ENCODE results near the gene FAM209A.
"Not testable (repeated sequence)": the region's sequence is repeated elsewhere in the genome, so short reads cannot be mapped to it uniquely, and the experiment has no call there.

FAM209A gene

DNA sequence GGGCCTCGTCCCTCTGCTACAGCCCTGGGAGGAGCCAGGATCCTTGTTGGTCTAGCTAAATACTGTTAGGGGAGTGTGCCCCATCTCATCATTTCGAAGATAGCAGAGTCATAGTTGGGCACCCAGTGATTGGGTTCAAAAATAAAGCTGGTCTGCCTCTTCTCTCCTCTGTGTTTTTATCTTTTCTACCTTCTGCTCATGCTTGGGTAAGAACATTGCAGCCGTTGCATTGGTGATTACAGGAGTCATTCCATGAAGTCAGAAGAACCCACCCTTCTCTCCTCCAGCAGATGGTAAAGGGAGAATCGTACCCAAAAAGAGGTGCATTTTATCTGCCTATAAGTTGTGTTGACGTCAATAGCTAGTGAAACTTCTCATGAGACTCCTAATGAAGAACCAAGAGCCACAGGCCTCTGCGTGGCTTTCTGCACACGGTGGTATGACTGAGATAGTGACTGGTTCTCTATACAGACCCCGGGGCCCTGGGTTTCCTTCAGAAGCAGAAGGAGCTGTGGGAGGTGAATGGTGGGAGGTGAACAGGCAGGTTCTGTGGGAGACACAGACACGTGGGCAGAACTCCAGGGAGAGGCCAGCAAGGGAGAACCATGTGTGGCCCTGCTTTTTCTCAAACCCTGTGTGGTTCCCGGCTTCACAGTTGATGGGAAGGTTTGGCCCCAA lies 5.7 kb upstream of the FAM209A start:
- intact Hi-C loops (cut with micrococcal nuclease): no loop called here
- Mint-ChIP-seq H3K36me3 (ENCODE audit: low read depth) (peaks cover 78% of the 10 kb centered on the region), H3K4me1 (ENCODE audit: low read depth) (no peaks in the 10 kb centered on the region), H3K9me3 (peaks cover 36% of the 10 kb centered on the region), H3K27me3 (no peaks in the 10 kb centered on the region), H3K27ac (no peak overlapping the region), H3K4me3 (no peak overlapping the region)

DNA sequence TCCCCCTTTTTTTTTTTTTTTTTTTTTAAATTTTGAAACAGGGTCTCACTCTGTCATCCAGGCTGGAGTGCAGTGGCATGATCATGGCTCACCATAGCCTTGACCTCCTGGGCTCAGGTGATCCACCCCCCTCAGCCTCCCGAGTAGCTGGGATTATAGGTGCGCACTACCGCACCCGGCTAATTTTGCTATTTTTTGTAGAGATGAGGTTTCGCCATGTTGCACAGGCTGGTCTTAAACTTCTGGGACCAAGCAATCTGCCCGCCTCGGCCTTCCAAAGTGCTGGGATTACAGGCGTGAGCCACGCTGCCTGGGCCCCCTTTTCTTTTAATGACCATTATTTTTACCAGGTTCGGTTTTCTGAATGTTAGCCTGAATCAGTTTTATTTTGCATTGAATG lies 5.0 kb upstream of the FAM209A start:
- Mint-ChIP-seq H3K27me3 (no peaks in the 10 kb centered on the region), H3K4me1 (ENCODE audit: low read depth) (no peaks in the 10 kb centered on the region), H3K9me3 (peaks cover 36% of the 10 kb centered on the region), H3K4me3 (no peak overlapping the region), H3K27ac (no peak overlapping the region), H3K36me3 (ENCODE audit: low read depth) (peaks cover 71% of the 10 kb centered on the region)
- intact Hi-C loops (cut with micrococcal nuclease): no loop called here

DNA sequence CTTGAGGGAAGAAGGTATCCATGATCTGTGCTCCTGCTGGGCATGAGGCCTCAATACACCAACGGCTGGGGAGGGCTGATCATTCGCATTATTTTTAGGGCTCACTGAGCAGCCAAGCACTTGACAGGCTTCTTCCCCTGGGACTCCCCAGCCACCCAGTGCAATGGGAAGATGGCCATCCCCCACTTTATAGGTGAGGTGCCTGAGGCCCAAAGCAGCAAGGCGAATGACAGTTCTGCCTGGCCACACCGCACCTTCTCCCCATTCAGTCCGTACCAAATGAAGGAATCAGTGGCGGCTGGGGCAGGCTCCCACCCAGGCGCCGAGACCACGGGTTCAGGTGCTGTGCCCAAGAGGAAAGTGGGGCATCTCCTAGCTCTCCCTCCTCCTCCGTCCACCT lies 4.4 kb upstream of the FAM209A start:
- H3K27me3 Mint-ChIP-seq: no peaks in the 10 kb centered on the region
- no peaks in the 10 kb centered on the region for H3K4me1 Mint-ChIP-seq (ENCODE audit: low read depth)
- no peak overlapping the region for H3K27ac Mint-ChIP-seq
- intact Hi-C loops (cut with micrococcal nuclease): no loop called here
- H3K9me3 Mint-ChIP-seq: peaks cover 36% of the 10 kb centered on the region
- no peak overlapping the region for H3K4me3 Mint-ChIP-seq
- H3K36me3 Mint-ChIP-seq (ENCODE audit: low read depth): peaks cover 65% of the 10 kb centered on the region

DNA sequence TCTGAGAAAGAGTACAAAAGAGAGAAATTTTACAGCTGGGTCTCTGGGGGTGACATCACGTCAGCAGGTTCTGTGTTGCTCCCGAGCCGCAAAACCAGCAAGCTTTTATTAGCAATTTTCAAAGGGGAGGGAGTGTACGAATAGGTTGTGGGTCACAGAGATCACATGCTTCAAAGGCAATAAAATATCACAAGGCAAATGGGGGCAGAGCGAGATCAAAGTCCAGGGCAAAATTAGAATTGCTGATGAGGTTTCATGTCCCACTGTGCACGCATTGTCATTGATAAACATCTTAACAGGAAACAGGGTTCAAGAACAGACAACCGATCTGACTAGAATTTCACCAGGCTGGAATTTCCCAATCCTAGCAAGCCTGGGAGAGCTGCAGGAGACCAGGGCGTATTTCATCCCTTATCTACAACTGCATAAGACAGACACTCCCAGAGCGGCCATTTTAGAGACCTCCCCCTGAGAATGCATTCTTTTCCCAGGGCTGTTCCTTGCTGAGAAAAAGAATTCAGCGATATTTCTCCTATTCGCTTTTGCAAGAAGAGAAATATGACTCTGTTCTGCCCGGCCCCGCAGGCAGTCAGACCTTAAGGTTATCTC lies 3.7 kb upstream of the FAM209A start:
- H3K27me3 Mint-ChIP-seq; H3K4me1 Mint-ChIP-seq (ENCODE audit: low read depth); H3K4me3 Mint-ChIP-seq; intact Hi-C loops (cut with micrococcal nuclease); H3K27ac Mint-ChIP-seq: not testable (repeated sequence)
- Mint-ChIP-seq H3K36me3 (ENCODE audit: low read depth) (peaks cover 58% of the 10 kb centered on the region), H3K9me3 (peaks cover 36% of the 10 kb centered on the region)

DNA sequence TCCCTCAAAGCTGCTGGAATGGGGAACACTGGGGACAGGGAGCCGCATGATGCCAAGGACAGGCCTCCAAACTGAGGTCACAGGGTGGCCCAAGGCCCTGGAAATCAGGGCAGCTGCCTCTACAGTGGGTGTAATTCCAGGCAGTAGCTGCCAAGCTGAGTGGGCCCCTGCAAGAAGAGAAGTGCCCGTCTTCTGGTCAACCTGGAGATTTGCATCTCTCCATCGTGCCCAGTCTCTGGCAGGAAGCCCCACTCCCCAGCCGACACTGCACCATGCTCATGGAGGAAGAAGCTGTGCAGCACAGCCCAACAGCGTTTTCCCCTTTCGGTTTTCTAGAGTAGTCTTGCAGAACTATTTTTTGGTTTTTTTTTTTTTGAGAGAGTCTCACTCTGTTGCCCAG lies 2.2 kb upstream of the FAM209A start:
- peaks cover 36% of the 10 kb centered on the region for H3K9me3 Mint-ChIP-seq
- H3K4me3 Mint-ChIP-seq: no peak overlapping the region
- no peak overlapping the region for H3K27ac Mint-ChIP-seq
- H3K36me3 Mint-ChIP-seq (ENCODE audit: low read depth): peaks cover 45% of the 10 kb centered on the region
- H3K4me1 Mint-ChIP-seq (ENCODE audit: low read depth): no peaks in the 10 kb centered on the region
- intact Hi-C loops (cut with micrococcal nuclease): no loop called here
- H3K27me3 Mint-ChIP-seq: no peaks in the 10 kb centered on the region

DNA sequence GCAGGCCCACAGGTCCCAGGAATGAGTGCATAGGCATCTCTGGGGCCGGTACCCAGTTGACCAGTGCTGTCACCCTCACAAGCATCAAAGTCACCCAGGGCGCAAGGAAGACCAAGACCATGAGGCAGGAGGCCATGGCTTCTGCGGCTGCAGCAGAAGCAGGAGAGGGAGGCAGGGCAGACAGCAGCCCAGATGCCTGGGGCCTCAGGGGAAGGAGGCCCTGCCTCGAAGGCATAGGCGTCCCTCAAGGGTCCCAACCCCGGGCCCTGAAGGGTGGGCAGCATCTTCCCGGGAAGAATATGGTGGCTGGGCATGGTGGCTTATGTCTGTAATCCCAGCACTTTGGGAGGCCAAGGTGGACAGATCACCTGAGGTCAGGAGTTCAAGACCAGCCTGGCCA lies 3.0 kb downstream of the FAM209A start:
- Mint-ChIP-seq H3K9me3 (no peaks in the 10 kb centered on the region), H3K27ac (no peak overlapping the region), H3K4me1 (ENCODE audit: low read depth) (no peaks in the 10 kb centered on the region), H3K4me3 (no peak overlapping the region), H3K36me3 (ENCODE audit: low read depth) (no peaks in the 10 kb centered on the region), H3K27me3 (no peaks in the 10 kb centered on the region)
- intact Hi-C loops (cut with micrococcal nuclease): no loop called here

DNA sequence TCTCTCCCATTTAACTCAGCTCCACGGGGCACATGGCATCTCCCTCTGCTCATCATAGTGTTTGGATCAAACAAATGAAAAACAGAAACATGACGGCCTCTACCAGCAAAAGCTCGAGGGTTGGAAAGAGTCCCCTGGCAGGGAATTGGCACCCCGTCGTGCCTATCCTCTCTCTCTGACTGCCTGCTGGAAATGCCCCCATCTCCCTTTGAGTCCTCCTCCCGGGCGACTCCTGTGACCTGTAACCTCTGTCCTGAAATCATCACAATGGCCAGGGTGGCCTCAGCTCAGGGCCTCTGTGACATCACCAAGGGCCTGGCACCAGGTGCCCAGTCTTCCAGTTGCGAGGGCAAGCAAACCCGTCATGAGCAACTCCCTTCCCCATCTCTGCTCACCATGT lies 8.4 kb downstream of the FAM209A start, which contains the start of gene FAM209B:
TSS of gene FAM209B (plus strand) at position 301 of the 400 bp plus-strand sequence. CDS start at position 397, 96 bp downstream.
- H3K9me3 Mint-ChIP-seq; H3K4me1 Mint-ChIP-seq (ENCODE audit: low read depth); H3K27ac Mint-ChIP-seq; H3K4me3 Mint-ChIP-seq; intact Hi-C loops (cut with micrococcal nuclease); H3K27me3 Mint-ChIP-seq; H3K36me3 Mint-ChIP-seq (ENCODE audit: low read depth): not testable (repeated sequence)

DNA sequence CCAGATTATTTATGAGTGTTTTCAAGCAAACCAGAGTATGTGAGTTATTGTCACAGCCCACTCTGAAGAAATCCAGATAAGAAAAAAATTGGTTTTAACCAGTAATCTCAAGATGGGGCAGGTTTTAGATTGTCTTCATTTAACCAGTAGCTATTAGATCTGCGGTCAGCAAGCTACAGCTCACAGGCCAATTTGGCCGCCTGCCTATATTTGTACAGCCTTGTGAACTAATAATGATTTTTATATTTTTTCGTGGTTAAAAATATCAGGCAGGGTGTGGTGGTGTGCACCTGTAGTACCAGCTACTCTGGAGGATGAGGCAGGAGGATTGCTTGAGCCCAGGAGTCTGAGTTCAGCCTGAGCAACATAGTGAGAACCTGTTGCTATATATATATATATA lies 13.5 kb downstream of the FAM209A start:
- Mint-ChIP-seq H3K9me3 (no peaks in the 10 kb centered on the region), H3K27ac (no peak overlapping the region), H3K4me1 (ENCODE audit: low read depth) (no peaks in the 10 kb centered on the region), H3K36me3 (ENCODE audit: low read depth) (no peaks in the 10 kb centered on the region), H3K4me3 (no peak overlapping the region), H3K27me3 (no peaks in the 10 kb centered on the region)
- intact Hi-C loops (cut with micrococcal nuclease): no loop called here

DNA sequence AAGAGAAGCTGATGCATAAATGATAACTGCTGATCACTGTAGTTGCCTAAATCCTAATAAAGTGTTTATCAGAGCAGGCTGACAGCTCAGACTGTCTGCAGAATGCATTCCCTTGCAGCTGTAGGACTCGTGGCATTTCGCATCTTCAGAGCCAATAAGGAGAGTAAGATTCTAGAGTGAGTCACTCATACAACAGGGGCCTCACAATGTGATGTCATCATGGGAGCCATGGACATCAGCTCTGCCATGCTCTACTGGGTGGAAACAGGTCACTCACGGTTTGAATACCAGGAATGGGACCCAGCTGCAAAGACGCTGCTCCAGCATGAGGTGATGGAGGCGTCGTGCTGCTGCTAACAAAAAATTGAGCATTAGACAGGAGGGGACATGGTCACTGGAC lies 15.9 kb downstream of the FAM209A start:
- H3K4me1 Mint-ChIP-seq (ENCODE audit: low read depth): no peaks in the 10 kb centered on the region
- H3K36me3 Mint-ChIP-seq (ENCODE audit: low read depth): no peaks in the 10 kb centered on the region
- intact Hi-C loops (cut with micrococcal nuclease): no loop called here
- no peaks in the 10 kb centered on the region for H3K9me3 Mint-ChIP-seq
- no peaks in the 10 kb centered on the region for H3K27me3 Mint-ChIP-seq
- no peak overlapping the region for H3K4me3 Mint-ChIP-seq
- H3K27ac Mint-ChIP-seq: no peak overlapping the region

DNA sequence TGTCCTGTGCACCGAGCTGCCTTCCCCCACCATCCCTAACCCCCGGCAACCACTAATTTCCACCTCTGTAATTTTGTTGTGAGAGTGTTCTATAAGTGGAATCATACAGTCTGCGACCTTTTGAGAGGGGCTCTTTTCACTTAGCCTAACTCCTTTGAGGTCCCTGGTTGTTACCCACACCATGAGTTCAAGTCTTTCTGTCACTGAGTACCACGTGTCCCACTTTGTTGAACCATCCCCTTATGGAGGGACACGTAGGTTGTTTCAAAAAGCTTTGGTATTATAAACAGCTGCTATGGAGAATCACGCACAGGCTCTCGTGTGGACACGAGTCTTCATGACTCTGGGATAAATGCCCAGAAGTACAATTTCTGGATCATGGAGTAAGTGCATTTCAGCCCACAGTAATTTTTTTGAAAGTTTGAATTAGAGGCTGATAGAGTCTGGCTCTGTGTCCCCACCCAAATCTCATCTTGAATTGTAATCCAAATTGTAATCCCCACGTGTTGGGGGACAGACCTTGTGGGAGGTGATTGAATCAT lies 18.0 kb downstream of the FAM209A start:
- no peaks in the 10 kb centered on the region for H3K9me3 Mint-ChIP-seq
- H3K36me3 Mint-ChIP-seq (ENCODE audit: low read depth): no peaks in the 10 kb centered on the region
- no peak overlapping the region for H3K27ac Mint-ChIP-seq
- H3K4me1 Mint-ChIP-seq (ENCODE audit: low read depth): no peaks in the 10 kb centered on the region
- H3K4me3 Mint-ChIP-seq: no peak overlapping the region
- intact Hi-C loops (cut with micrococcal nuclease): no loop called here
- H3K27me3 Mint-ChIP-seq: no peaks in the 10 kb centered on the region

DNA sequence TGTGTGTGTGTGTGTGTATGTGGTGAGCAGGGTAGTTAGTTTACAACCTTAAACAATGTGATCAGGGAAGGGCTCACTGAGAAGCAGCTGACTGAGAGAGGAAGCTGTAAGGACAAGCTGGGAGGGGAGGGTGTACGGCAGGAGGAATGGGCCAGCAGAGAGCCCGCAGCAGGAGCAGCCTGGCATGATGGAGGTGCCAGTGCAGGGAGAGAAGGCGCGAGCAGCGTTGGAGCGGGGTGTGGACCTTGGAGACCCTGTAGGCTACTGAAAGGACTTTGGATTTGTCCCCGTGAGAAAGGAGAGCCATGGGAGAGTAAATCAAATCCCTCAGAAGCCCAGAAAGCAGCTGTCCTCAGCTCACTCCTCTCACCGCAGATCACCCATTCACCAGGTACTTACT lies 27.0 kb downstream of the FAM209A start:
- Mint-ChIP-seq H3K27me3 (peaks cover 2% of the 10 kb centered on the region), H3K4me3 (no peak overlapping the region), H3K9me3 (no peaks in the 10 kb centered on the region), H3K4me1 (ENCODE audit: low read depth) (peaks cover 33% of the 10 kb centered on the region), H3K36me3 (ENCODE audit: low read depth) (no peaks in the 10 kb centered on the region), H3K27ac (peak overlapping the region; percentile 50)
- intact Hi-C loops (cut with micrococcal nuclease): loop anchor here (5.0 to 10.0 kb wide), 3 partner anchors 443 to 796 kb away; no protein-coding TSS in a partner anchor

DNA sequence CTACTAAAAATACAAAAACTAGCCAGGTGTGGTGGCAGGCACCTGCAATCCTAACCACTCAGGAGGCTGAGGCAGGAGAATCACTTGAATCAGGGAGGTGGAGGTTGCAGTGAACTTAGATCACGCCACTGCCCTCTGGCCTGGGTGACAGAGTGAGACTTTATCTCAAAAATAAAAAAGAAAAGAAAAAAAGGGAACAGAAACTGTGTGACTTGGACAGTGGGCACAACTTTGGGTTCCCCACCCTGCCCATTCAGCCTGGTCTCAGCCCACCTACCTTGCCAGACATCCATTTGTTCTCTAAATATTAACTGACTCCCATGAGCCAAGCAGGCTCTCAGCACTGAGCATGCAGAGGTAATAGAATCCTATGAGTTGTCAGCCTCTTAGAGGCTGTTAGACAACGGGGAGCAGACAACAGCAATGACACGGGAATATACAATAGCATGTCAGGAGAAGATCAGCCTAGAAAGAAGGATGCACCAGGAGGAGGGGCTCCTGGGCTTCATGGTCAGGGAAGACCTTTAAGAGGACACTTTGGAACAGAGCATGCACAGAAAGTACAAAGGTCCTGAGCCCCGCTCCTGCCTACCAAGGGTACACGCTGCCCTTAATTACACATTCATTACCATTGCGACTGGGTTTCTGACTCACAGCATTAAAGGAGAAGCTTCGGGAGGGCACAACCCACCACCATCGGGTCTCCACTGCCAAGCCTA lies 28.5 kb downstream of the FAM209A start:
- Mint-ChIP-seq H3K27ac (peak overlapping the region; percentile 60), H3K9me3 (no peaks in the 10 kb centered on the region), H3K4me1 (ENCODE audit: low read depth) (peaks cover 33% of the 10 kb centered on the region), H3K27me3 (peaks cover 2% of the 10 kb centered on the region), H3K4me3 (no peak overlapping the region), H3K36me3 (ENCODE audit: low read depth) (no peaks in the 10 kb centered on the region)
- intact Hi-C loops (cut with micrococcal nuclease): loop anchor here (5.0 to 10.0 kb wide), 3 partner anchors 442 to 794 kb away; no protein-coding TSS in a partner anchor

DNA sequence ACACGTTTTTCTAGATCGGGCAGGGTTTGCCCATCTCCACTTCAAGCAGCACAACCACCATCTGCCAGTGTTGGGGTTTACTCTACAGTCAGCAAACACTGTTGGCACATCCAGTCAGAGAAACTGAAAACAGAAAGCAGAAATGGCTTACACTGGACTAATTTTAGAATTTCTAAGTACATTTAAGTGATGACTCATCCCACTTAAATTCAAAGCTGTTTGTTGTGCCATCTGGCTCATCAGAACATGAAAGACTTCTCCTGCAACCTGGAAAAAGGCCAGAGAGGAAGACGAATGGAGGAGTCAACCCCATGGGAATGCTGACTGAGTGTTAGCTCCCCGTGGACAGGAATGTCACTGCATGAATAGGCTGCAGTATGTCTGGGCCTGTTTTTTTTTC lies 30.3 kb downstream of the FAM209A start:
- H3K27ac Mint-ChIP-seq: peak overlapping the region; percentile 78

DNA sequence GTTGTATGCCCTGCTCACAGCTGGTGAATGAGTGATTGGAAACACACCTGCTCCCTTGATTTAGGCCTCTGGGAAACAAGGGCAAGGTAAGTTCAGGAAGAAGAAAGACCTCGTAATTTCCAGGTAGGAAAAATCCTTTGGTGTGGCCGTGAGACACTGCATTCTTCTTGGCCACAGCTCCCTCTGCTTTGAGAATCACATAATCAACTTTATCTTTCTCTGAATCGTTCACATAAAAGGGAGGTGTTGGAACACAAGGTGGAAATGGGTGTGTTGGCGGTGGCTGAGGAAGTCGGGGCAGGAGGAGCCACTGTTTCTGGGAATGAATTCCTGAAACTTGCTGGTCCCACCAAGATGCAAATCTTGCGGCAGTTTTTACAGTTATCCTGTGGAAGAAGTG lies 34.4 kb downstream of the FAM209A start:
- H3K27me3 Mint-ChIP-seq: peaks cover 7% of the 10 kb centered on the region
- H3K4me1 Mint-ChIP-seq (ENCODE audit: low read depth): peaks cover 11% of the 10 kb centered on the region
- no peak overlapping the region for H3K27ac Mint-ChIP-seq
- no peak overlapping the region for H3K4me3 Mint-ChIP-seq
- H3K36me3 Mint-ChIP-seq (ENCODE audit: low read depth): no peaks in the 10 kb centered on the region
- no peaks in the 10 kb centered on the region for H3K9me3 Mint-ChIP-seq
- intact Hi-C loops (cut with micrococcal nuclease): loop anchor here (10.0 kb wide), 1 partner anchor 436 kb away; no protein-coding TSS in a partner anchor

More for the DNA sequence above, 30.3 kb downstream of the FAM209A start:
- peaks cover 7% of the 10 kb centered on the region for H3K27me3 Mint-ChIP-seq
- H3K9me3 Mint-ChIP-seq: no peaks in the 10 kb centered on the region
- intact Hi-C loops (cut with micrococcal nuclease): loop anchor here (5.0 to 10.0 kb wide), 3 partner anchors 440 to 792 kb away; no protein-coding TSS in a partner anchor
- H3K4me1 Mint-ChIP-seq (ENCODE audit: low read depth): peaks cover 33% of the 10 kb centered on the region
- no peak overlapping the region for H3K4me3 Mint-ChIP-seq
- H3K36me3 Mint-ChIP-seq (ENCODE audit: low read depth): no peaks in the 10 kb centered on the region

All from dendritic cell treated with granulocyte-macrophage colony-stimulating factor and Interleukin-4, amounts not matched to agents 40 ng/mL and 50 ng/mL, for 4 days (primary cell).